ENCODE measurements around the gene INTS3. TPM values are rescaled to one million over a fixed set of nuclear protein-coding genes. Genes with fewer than 3 reads are reported as not detected.

INTS3 gene
- total and polyA plus RNA-seq, 10 of the 15 experiments (the other 5 are each of a cell fraction or from before 2014, with no cell fraction given) = 12.6 to 87.4 (median 30.8) TPM

GRCh38 chr1:153727463-153728304, at the start of gene INTS3 (continued):
- TF ChIP-seq ZNF622 (IDR thresholded peaks at IDR 0.05) = no peak
- TF ChIP-seq CEBPZ (IDR thresholded peaks at IDR 0.05; ENCODE audit: low read depth, low read length) = peak; percentile 59
- TF ChIP-seq, protein P1, sequence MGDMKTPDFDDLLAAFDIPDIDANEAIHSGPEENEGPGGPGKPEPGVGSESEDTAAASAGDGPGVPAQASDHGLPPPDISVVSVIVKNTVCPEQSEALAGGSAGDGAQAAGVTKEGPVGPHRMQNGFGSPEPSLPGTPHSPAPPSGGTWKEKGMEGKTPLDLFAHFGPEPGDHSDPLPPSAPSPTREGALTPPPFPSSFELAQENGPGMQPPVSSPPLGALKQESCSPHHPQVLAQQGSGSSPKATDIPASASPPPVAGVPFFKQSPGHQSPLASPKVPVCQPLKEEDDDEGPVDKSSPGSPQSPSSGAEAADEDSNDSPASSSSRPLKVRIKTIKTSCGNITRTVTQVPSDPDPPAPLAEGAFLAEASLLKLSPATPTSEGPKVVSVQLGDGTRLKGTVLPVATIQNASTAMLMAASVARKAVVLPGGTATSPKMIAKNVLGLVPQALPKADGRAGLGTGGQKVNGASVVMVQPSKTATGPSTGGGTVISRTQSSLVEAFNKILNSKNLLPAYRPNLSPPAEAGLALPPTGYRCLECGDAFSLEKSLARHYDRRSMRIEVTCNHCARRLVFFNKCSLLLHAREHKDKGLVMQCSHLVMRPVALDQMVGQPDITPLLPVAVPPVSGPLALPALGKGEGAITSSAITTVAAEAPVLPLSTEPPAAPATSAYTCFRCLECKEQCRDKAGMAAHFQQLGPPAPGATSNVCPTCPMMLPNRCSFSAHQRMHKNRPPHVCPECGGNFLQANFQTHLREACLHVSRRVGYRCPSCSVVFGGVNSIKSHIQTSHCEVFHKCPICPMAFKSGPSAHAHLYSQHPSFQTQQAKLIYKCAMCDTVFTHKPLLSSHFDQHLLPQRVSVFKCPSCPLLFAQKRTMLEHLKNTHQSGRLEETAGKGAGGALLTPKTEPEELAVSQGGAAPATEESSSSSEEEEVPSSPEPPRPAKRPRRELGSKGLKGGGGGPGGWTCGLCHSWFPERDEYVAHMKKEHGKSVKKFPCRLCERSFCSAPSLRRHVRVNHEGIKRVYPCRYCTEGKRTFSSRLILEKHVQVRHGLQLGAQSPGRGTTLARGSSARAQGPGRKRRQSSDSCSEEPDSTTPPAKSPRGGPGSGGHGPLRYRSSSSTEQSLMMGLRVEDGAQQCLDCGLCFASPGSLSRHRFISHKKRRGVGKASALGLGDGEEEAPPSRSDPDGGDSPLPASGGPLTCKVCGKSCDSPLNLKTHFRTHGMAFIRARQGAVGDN (IDR thresholded peaks at IDR 0.05) = peak; percentile 95
- TF ChIP-seq RAD51 (IDR thresholded peaks at IDR 0.05) = no peak
- peak; percentile 73; the same call in 1 of the 2 replicates for TF ChIP-seq MLLT1 (IDR thresholded peaks at IDR 0.05)
- no peak for TF ChIP-seq CBX3 (IDR thresholded peaks at IDR 0.05; ENCODE audit: borderline replicate concordance, low read depth)
- TF ChIP-seq HDAC2 (IDR thresholded peaks at IDR 0.05) = no peak
- TF ChIP-seq ZSCAN29 (IDR thresholded peaks at IDR 0.05) = no peak
- TF ChIP-seq NR2C1 (IDR thresholded peaks at IDR 0.05) = no peak
- TF ChIP-seq TCF12 (IDR thresholded peaks at IDR 0.05; ENCODE audit: low read depth, low read length) = no peak
- TF ChIP-seq GABPA (IDR thresholded peaks at IDR 0.05; ENCODE audit: low read depth) = peak; percentile 84
- TF ChIP-seq RFX5 (IDR thresholded peaks at IDR 0.05; ENCODE audit: low read depth, low read length) = peak; percentile 77
- no peak for TF ChIP-seq HSF1 (IDR thresholded peaks at IDR 0.05; ENCODE audit: low read depth, low read length)
- TF ChIP-seq, protein P2, sequence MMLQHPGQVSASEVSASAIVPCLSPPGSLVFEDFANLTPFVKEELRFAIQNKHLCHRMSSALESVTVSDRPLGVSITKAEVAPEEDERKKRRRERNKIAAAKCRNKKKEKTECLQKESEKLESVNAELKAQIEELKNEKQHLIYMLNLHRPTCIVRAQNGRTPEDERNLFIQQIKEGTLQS (IDR thresholded peaks at IDR 0.05; ENCODE audit: borderline replicate concordance, extremely low read depth, low read depth, low read length) = no peak
- TF ChIP-seq WRNIP1 (IDR thresholded peaks at IDR 0.05; ENCODE audit: borderline replicate concordance, low read depth, low read length) = no peak
- TF ChIP-seq, protein P3, sequence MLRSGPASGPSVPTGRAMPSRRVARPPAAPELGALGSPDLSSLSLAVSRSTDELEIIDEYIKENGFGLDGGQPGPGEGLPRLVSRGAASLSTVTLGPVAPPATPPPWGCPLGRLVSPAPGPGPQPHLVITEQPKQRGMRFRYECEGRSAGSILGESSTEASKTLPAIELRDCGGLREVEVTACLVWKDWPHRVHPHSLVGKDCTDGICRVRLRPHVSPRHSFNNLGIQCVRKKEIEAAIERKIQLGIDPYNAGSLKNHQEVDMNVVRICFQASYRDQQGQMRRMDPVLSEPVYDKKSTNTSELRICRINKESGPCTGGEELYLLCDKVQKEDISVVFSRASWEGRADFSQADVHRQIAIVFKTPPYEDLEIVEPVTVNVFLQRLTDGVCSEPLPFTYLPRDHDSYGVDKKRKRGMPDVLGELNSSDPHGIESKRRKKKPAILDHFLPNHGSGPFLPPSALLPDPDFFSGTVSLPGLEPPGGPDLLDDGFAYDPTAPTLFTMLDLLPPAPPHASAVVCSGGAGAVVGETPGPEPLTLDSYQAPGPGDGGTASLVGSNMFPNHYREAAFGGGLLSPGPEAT (IDR thresholded peaks at IDR 0.05; ENCODE audit: low read depth) = no peak
- no peak for TF ChIP-seq HDAC6 (IDR thresholded peaks at IDR 0.05; ENCODE audit: unreplicated experiment)

Measured in GM12878 (cell line).